Left lobe of liver (tissue), 2 donors: ENCODE measurements around the gene TTC21A. TPM values are rescaled to one million over a fixed set of nuclear protein-coding genes. Genes with fewer than 3 reads are reported as not detected.
"Not testable (repeated sequence)": the region's sequence is repeated elsewhere in the genome, so short reads cannot be mapped to it uniquely, and the experiment has no call there.

Experiments used
- ATAC-seq: fragments of 200-7000 bp; cut with Tn5 transposase; one replicate; pipeline ENCODE4 v1.9.1; 2020; ENCODE audit warnings: mild to moderate bottlenecking, moderate library complexity
- DNase-seq: peaks from one replicate; pipeline ENCODE4 v3.0.0-alpha.2; 2020; ENCODE audit warnings: low spot score
- total RNA-seq: library from RNA; stranded (reverse); gene quantifications from one replicate; pipeline ENCODE4 v1.2.1, GENCODE V29; 2021
- donor health status: DM: no; HTN: no; CAD: no; lungs with moderate emphysema.
- donor health status: DM: no; HTN: yes; CAD: no.

The TTC21A gene
- total RNA-seq, 1 donor from 2014 or later, result 2.3 TPM

- ATAC-seq (no peak), DNase-seq (no peak)
Measured at GRCh38 chr3:39149059-39149455, 41.6 kb downstream of the TTC21A start.

GRCh38 chr3:39149498-39150147, 42.1 kb downstream of the TTC21A start:
- DNase-seq (no peak), ATAC-seq (no peak)

GRCh38 chr3:39150148-39150802, 42.8 kb downstream of the TTC21A start:
- ATAC-seq, result no peak
- peak; percentile 45 for DNase-seq

GRCh38 chr3:39150803-39151631, 43.5 kb downstream of the TTC21A start:
- DNase-seq (peak; percentile 68), ATAC-seq (peak; percentile 3)

GRCh38 chr3:39153977-39154279, 46.4 kb downstream of the TTC21A start:
- DNase-seq (no peak), ATAC-seq (no peak)

- ATAC-seq (no peak), DNase-seq (peak; percentile 67)
Measured at GRCh38 chr3:39154280-39155021, 47.0 kb downstream of the TTC21A start.

GRCh38 chr3:39156421-39156820, 48.9 kb downstream of the TTC21A start:
- ATAC-seq (no peak), DNase-seq (no peak)

GRCh38 chr3:39157359-39157758, 49.9 kb downstream of the TTC21A start:
- ATAC-seq, result no peak
- no peak for DNase-seq

- DNase-seq (no peak), ATAC-seq (no peak)
Measured at GRCh38 chr3:39158148-39158715, 50.8 kb downstream of the TTC21A start.

- no peak for ATAC-seq
Measured at GRCh38 chr3:39164414-39164813, 56.9 kb downstream of the TTC21A start.

GRCh38 chr3:39165518-39165917, 58.0 kb downstream of the TTC21A start:
- DNase-seq (no peak), ATAC-seq (no peak)

More at GRCh38 chr3:39164414-39164813, 56.9 kb downstream of the TTC21A start:
- no peak for DNase-seq

GRCh38 chr3:39166134-39166710, 58.7 kb downstream of the TTC21A start:
- ATAC-seq (peak; percentile 21), DNase-seq (no peak)

- DNase-seq, result peak; percentile 89
- peak; percentile 83 for ATAC-seq
Measured at GRCh38 chr3:39166932-39167532, 59.6 kb downstream of the TTC21A start.

GRCh38 chr3:39168156-39168780, 60.8 kb downstream of the TTC21A start:
- DNase-seq (no peak), ATAC-seq (no peak)

GRCh38 chr3:39169712-39170111, 62.2 kb downstream of the TTC21A start:
- ATAC-seq (no peak), DNase-seq (no peak)

GRCh38 chr3:39170461-39170860, 63.0 kb downstream of the TTC21A start:
- no peak for ATAC-seq
- no peak for DNase-seq

- not testable (repeated sequence) for ATAC-seq
Measured at GRCh38 chr3:39170877-39171276, 63.4 kb downstream of the TTC21A start.

GRCh38 chr3:39171860-39172259, 64.4 kb downstream of the TTC21A start:
- no peak for DNase-seq
- peak; percentile 46 for ATAC-seq

More at GRCh38 chr3:39170877-39171276, 63.4 kb downstream of the TTC21A start:
- DNase-seq, result not testable (repeated sequence)

- no peak for ATAC-seq
- DNase-seq, result no peak
Measured at GRCh38 chr3:39173318-39174125, 66.0 kb downstream of the TTC21A start.
